SK-N-MC (cell line): Measurements from ENCODE around the gene GDPD5.

Source experiments
- EZH2 ChIP-seq: fragments of 200-600 bp; sonication (generic); IDR thresholded peaks from one replicate; pipeline ENCODE4 v1.6.1; 2017; ENCODE audit warnings: antibody characterized with exemption
- FOXP2 ChIP-seq: optimal IDR thresholded peaks from 2 replicates; pipeline ENCODE3; 2011; ENCODE audit warnings: mild to moderate bottlenecking, moderate library complexity; ENCODE audit not compliant: insufficient read depth; ENCODE audit errors: extremely low read length, control extremely low read depth
- POLR2AphosphoS5 ChIP-seq: IDR thresholded peaks from 2 replicates; pipeline ENCODE4 v1.6.1; 2012; ENCODE audit warnings: mild to moderate bottlenecking, low read depth, low read length, borderline replicate concordance

DNA sequence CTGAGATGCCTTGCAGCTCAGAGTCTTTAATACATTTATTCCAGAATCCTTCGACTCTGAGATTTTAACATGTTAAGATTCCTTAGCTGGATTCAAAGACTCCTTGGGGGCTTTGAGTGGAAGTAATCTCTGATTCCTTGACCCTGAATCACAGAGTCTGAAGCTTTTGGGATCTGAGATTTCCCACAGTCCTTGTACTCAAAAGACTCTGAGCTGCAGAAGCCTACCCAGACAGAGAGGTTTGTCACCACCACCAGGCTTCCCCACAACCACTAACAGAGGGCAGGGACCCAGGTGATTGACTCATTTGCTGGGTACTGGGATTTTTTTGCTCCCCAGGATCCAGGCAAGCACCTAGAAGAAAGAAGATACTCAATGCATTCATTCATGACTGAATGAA lies 34.9 kb upstream of the GDPD5 start:
- no peak for TF ChIP-seq EZH2
- TF ChIP-seq FOXP2, result no peak
- no peak for TF ChIP-seq POLR2AphosphoS5
